Measurements from ENCODE around the gene DLGAP1. TPM values are rescaled to one million over a fixed set of nuclear protein-coding genes. Genes with fewer than 3 reads are reported as not detected.

DLGAP1 gene
- total RNA-seq, 1 experiment from 2014 or later, result 23.2 TPM

- H3K4me3 Mint-ChIP-seq, result no peak overlapping the region
- no peak overlapping the region for H3K4ac ChIP-seq (ENCODE audit: low read depth, low read length)
- H3K79me1 ChIP-seq (ENCODE audit: insufficient read depth, low read depth, low read length, poor library complexity, severe bottlenecking), result no peaks in the 10 kb centered on the region
- H3K36me3 Mint-ChIP-seq (ENCODE audit: insufficient read depth in 1 of 3, low read depth in 3 of 3), result peaks cover 6 to 9% (median 8%) of the 10 kb centered on the region in 3 experiments; a peak in 6 of 7 replicates
- peaks cover 7% of the 10 kb centered on the region for H3K4me1 ChIP-seq (ENCODE audit: insufficient read depth, low read length)
- H3K9me3 ChIP-seq (ENCODE audit: control insufficient read depth, low read depth, low read length), result no peaks in the 10 kb centered on the region
- no peak overlapping the region for H3K56ac ChIP-seq (ENCODE audit: insufficient read length, low read depth, low read length)
- no peak overlapping the region for H3K4me2 ChIP-seq (ENCODE audit: insufficient read depth, insufficient read length, low read length)
- H2BK12ac ChIP-seq (ENCODE audit: insufficient read length, low read depth, low read length), result no peak overlapping the region
- no peak overlapping the region for H3K27ac ChIP-seq (ENCODE audit: insufficient read length, low read depth, low read length)
- H4K5ac ChIP-seq (ENCODE audit: insufficient read length, low read depth, low read length), result no peak overlapping the region
- H3K23me2 ChIP-seq (ENCODE audit: insufficient read length, low read depth, low read length, poor library complexity, severe bottlenecking), result peaks cover 2% of the 10 kb centered on the region
- H4K91ac ChIP-seq (ENCODE audit: insufficient read length, low read depth, low read length), result no peak overlapping the region
- H3K18ac ChIP-seq (ENCODE audit: insufficient read length, low read depth, low read length), result no peak overlapping the region
- no peaks in the 10 kb centered on the region for H4K20me1 ChIP-seq (ENCODE audit: control insufficient read depth, insufficient read depth, insufficient read length)
- no peak for TF ChIP-seq CTCF (conservative IDR thresholded peaks at IDR 0.05)
- no peak overlapping the region; a peak in 1 of 7 replicates for H3K27ac Mint-ChIP-seq
- H3K14ac ChIP-seq (ENCODE audit: insufficient read depth, low read length), result no peak overlapping the region
- H2BK15ac ChIP-seq (ENCODE audit: low read depth, low read length), result no peak overlapping the region
- no peak for DNase-seq
- no peaks in the 10 kb centered on the region for H3K27me3 Mint-ChIP-seq (ENCODE audit: low read depth)
- no peak overlapping the region for H2AK5ac ChIP-seq (ENCODE audit: insufficient read length, low read length)
- no peak overlapping the region for H2BK5ac ChIP-seq (ENCODE audit: insufficient read length, low read length)
- H2AFZ ChIP-seq (ENCODE audit: low read length), result no peak overlapping the region
- H3K9me3 Mint-ChIP-seq, result peaks cover under 1 to 2% of the 10 kb centered on the region in 2 experiments; a peak in 3 of 5 replicates
- no peaks in the 10 kb centered on the region for H3K27me3 ChIP-seq (ENCODE audit: insufficient read depth, low read length)
- WGBS (ENCODE audit: extremely low coverage, insufficient read length, low lambda C conversion rate), result no CpG with 5 or more reads among the region's 3 CpGs
- no peak overlapping the region for H3K23ac ChIP-seq (ENCODE audit: insufficient read length, low read depth, low read length)
- peaks cover 31 to 34% of the 10 kb centered on the region in 2 experiments for H3K4me1 Mint-ChIP-seq
- no peak overlapping the region for H3K9ac ChIP-seq (ENCODE audit: extremely low read depth, insufficient read length, low read length)
- H2BK20ac ChIP-seq (ENCODE audit: low read depth, low read length, poor library complexity, severe bottlenecking), result no peak overlapping the region
- H3T11ph ChIP-seq (ENCODE audit: low read length), result no peak overlapping the region
- no peak overlapping the region for H2BK120ac ChIP-seq (ENCODE audit: low read depth, low read length, poor library complexity, severe bottlenecking)
- H4K8ac ChIP-seq (replicated peaks; ENCODE audit: insufficient read length, low read depth, low read length), result no peak overlapping the region
- no peaks in the 10 kb centered on the region for H3K79me2 ChIP-seq (ENCODE audit: insufficient read depth, low read length)
Observed at GRCh38 chr18:3529077-3529476, 926.0 kb downstream of the DLGAP1 start.
